Measurements from ENCODE around the gene WBP2. TPM values are rescaled to one million over a fixed set of nuclear protein-coding genes. Genes with fewer than 3 reads are reported as not detected.

Gene WBP2
- total and polyA plus RNA-seq, 9 of the 15 experiments (the other 6 are each of a cell fraction or from before 2014, with no cell fraction given): 2.2 to 74.3 (median 20.0) TPM

GRCh38 chr17:75827308-75828075, 27.6 kb downstream of the WBP2 start:
- FAIRE-seq (no peak), DNase-seq (ENCODE audit: extremely low read depth in 1 of 4, low spot score in 3 of 4) (peak in 3 of 4 experiments; percentile 58 to 65 (median 65)), ATAC-seq (peak; percentile 62)
- 0 out of 2 replicates have a peak, but pooled peaks cover 3% of the 10 kb centered on the region for H4K20me1 ChIP-seq (replicated peaks; ENCODE audit: control insufficient read depth, insufficient read depth, low read length)
- ChIA-PET CTCF (ENCODE audit: low intra/inter-chr PET ratio) (interaction anchor here (1.3 kb wide), 1 partner anchor 63 kb away, joined by 3 read pairs; the partner anchor contains the start of gene GALK1), POLR2A (interaction anchor here (0.6 to 8.0 kb wide), 13 partner anchors 9 to 617 kb away, joined by 3 to 121 read pairs (median 3); partner anchors contain the start of gene GALK1)
- H2AFZ ChIP-seq (ENCODE audit: low read depth, low read length): no peak overlapping the region
- H3K9me1 ChIP-seq (ENCODE audit: control insufficient read depth, insufficient read depth, low read length): no peaks in the 10 kb centered on the region
- in situ Hi-C loops (cut with MboI) (no loop called here), intact Hi-C loops (cut with micrococcal nuclease) (no loop called here)
- no peak overlapping the region for H3K4me2 ChIP-seq (ENCODE audit: insufficient read depth, low read length)
- no peak overlapping the region for H3K9ac ChIP-seq (ENCODE audit: insufficient read depth in 1 of 2, low read depth in 2 of 2, low read length in 2 of 2)
- H3K4me1 ChIP-seq (replicated peaks in 1 of 2; ENCODE audit: control insufficient read depth in 2 of 2, insufficient read depth in 2 of 2, low read length in 2 of 2): peaks cover 0 to 53% of the 10 kb centered on the region in 2 experiments; a peak in 2 of 5 replicates
- no peaks in the 10 kb centered on the region for H3K79me2 ChIP-seq (ENCODE audit: control insufficient read depth, insufficient read depth, low read length)
- H3K4me3 ChIP-seq: no peak overlapping the region
- H3K27me3 ChIP-seq (ENCODE audit: control insufficient read depth in 2 of 2, insufficient read depth in 2 of 2, low read length in 2 of 2): no peaks in the 10 kb centered on the region
- H3K9me3 ChIP-seq (replicated peaks; ENCODE audit: control insufficient read depth, insufficient read depth, low read depth, low read length): no peaks in the 10 kb centered on the region
- 93% methylated on average over 14 of the region's 21 CpGs for WGBS (ENCODE audit: insufficient coverage, low coverage, missing lambda C conversion rate)
- TSS peak; percentile 30 for BruUV-seq (replicated peaks)
- no peak overlapping the region for H3K27ac ChIP-seq (ENCODE audit: extremely low read depth, low read depth, low read length)
- H3K36me3 ChIP-seq (ENCODE audit: control insufficient read depth, insufficient read depth, low read length): peaks cover 81% of the 10 kb centered on the region; the same call in 2 of the 3 replicates
- peak; percentile 59 to 73 (median 64) for TF ChIP-seq CTCF (IDR thresholded peaks at IDR 0.05 in 2 of 3, conservative IDR thresholded peaks at IDR 0.05 in 1 of 3; ENCODE audit: insufficient read depth in 2 of 3, low read depth in 1 of 3, low read length in 3 of 3)
- 0 out of 2 replicates have a peak, but pooled peaks have one; percentile 33 for TF ChIP-seq SMC3 (conservative IDR thresholded peaks at IDR 0.05; ENCODE audit: insufficient read depth, low read depth, low read length)
- TF ChIP-seq ZBTB33 (CRISPR knock-in tag; IDR thresholded peaks at IDR 0.05): peak; percentile 88
- no peak for TF ChIP-seq PHB (CRISPR knock-in tag; IDR thresholded peaks at IDR 0.05)
- no peak for TF ChIP-seq ID3 (CRISPR knock-in tag; IDR thresholded peaks at IDR 0.05)
- TF ChIP-seq ID3 (tag; IDR thresholded peaks at IDR 0.05): 0 out of 2 replicates have a peak, but pooled peaks have one; percentile 24
- TF ChIP-seq HMGN3 (IDR thresholded peaks at IDR 0.05; ENCODE audit: borderline replicate concordance, extremely low read depth, insufficient read length, low read depth, low read length): peak; percentile 20
- TF ChIP-seq CEBPG (CRISPR knock-in tag; IDR thresholded peaks at IDR 0.05): no peak
- TF ChIP-seq CEBPG (tag; conservative IDR thresholded peaks at IDR 0.05 in 1 of 2, IDR thresholded peaks at IDR 0.05 in 1 of 2): no peak
- peak; percentile 28; the same call in 1 of the 2 replicates for TF ChIP-seq NFIC (IDR thresholded peaks at IDR 0.05)
- TF ChIP-seq ZBTB5 (IDR thresholded peaks at IDR 0.05): no peak
- peak; percentile 77 for TF ChIP-seq POLR2G (IDR thresholded peaks at IDR 0.05; ENCODE audit: low read depth, low read length)
- TF ChIP-seq ZBTB7A (IDR thresholded peaks at IDR 0.05; ENCODE audit: borderline replicate concordance, control insufficient read depth, low read depth, low read length): peak; percentile 20; the same call in 1 of the 2 replicates

Measured in K562 (cell line).